HG03460 (cell line): ENCODE data around the gene LYRM4.

Experiments used
- ATAC-seq: cut with Tn5 transposase; IDR thresholded peaks from one replicate; pipeline ENCODE4 v1.9.1; 2021; ENCODE audit not compliant: unreplicated experiment

LYRM4 gene

GRCh38 chr6:5247201-5247600 is 13.5 kb downstream of the LYRM4 start:
- ATAC-seq, result no peak

GRCh38 chr6:5246141-5247097 is 14.3 kb downstream of the LYRM4 start:
- ATAC-seq, result no peak

GRCh38 chr6:5243069-5243468 is 17.7 kb downstream of the LYRM4 start:
- no peak for ATAC-seq

- no peak for ATAC-seq
These were observed 19.5 kb downstream of the LYRM4 start for GRCh38 chr6:5241252-5241651.

GRCh38 chr6:5238336-5238735 is 22.4 kb downstream of the LYRM4 start:
- ATAC-seq, result no peak

- no peak for ATAC-seq
These were observed 22.9 kb downstream of the LYRM4 start for GRCh38 chr6:5237805-5238204.

- no peak for ATAC-seq
These were observed 24.9 kb downstream of the LYRM4 start for GRCh38 chr6:5235830-5236229.

- no peak for ATAC-seq
These were observed 25.9 kb downstream of the LYRM4 start for GRCh38 chr6:5234874-5235273.

GRCh38 chr6:5231289-5231688 is 29.5 kb downstream of the LYRM4 start:
- no peak for ATAC-seq

GRCh38 chr6:5230081-5230480 is 30.7 kb downstream of the LYRM4 start:
- ATAC-seq, result no peak

GRCh38 chr6:5229356-5229755 is 31.4 kb downstream of the LYRM4 start:
- no peak for ATAC-seq

- ATAC-seq, result no peak
These were observed 37.4 kb downstream of the LYRM4 start for GRCh38 chr6:5223309-5223708.

GRCh38 chr6:5220443-5220842 is 40.3 kb downstream of the LYRM4 start:
- ATAC-seq, result no peak

GRCh38 chr6:5219011-5219691 is 41.6 kb downstream of the LYRM4 start:
- ATAC-seq, result no peak

- ATAC-seq, result no peak
These were observed 43.4 kb downstream of the LYRM4 start for GRCh38 chr6:5217356-5217755.

- ATAC-seq, result no peak
These were observed 45.0 kb downstream of the LYRM4 start for GRCh38 chr6:5215799-5216198.

GRCh38 chr6:5215159-5215558 is 45.6 kb downstream of the LYRM4 start:
- ATAC-seq, result no peak

- no peak for ATAC-seq
These were observed 46.1 kb downstream of the LYRM4 start for GRCh38 chr6:5214570-5215052.

- ATAC-seq, result no peak
These were observed 46.9 kb downstream of the LYRM4 start for GRCh38 chr6:5213836-5214235.

GRCh38 chr6:5211492-5211891 is 49.3 kb downstream of the LYRM4 start:
- no peak for ATAC-seq

GRCh38 chr6:5208471-5208971 is 52.2 kb downstream of the LYRM4 start:
- ATAC-seq, result no peak

- ATAC-seq, result no peak
These were observed 52.7 kb downstream of the LYRM4 start for GRCh38 chr6:5208057-5208456.
